ENCODE data around the gene TAOK1. TPM values are rescaled to one million over a fixed set of nuclear protein-coding genes. Genes with fewer than 3 reads are reported as not detected.

Gene TAOK1
- total and polyA plus RNA-seq, 9 of the 15 experiments (the other 6 are each of a cell fraction or from before 2014, with no cell fraction given) = 3.2 to 33.1 (median 16.5) TPM

- TF ChIP-seq CTCF (IDR thresholded peaks at IDR 0.05 in 2 of 3, conservative IDR thresholded peaks at IDR 0.05 in 1 of 3; ENCODE audit: insufficient read depth in 2 of 3, low read depth in 1 of 3, low read length in 3 of 3) (peak; percentile 66 to 83 (median 80)), ZFP1 (CRISPR knock-in tag; IDR thresholded peaks at IDR 0.05) (no peak), MAZ (CRISPR knock-in tag; conservative IDR thresholded peaks at IDR 0.05 in 1 of 2, IDR thresholded peaks at IDR 0.05 in 1 of 2) (peak in 1 of 2 experiments; percentile 28; a peak in 1 of 4 replicates), ZNF655 (CRISPR knock-in tag; IDR thresholded peaks at IDR 0.05) (no peak), HDAC1 (IDR thresholded peaks at IDR 0.05) (peak in 1 of 2 experiments; percentile 30; a peak in 1 of 4 replicates), ARNT (IDR thresholded peaks at IDR 0.05) (0 out of 4 replicates have a peak, but pooled peaks of 1 of the 2 experiments have one; percentile 36), SRSF7 (optimal IDR thresholded peaks at IDR 0.05; ENCODE audit: low read depth, low read length) (no peak), ZBTB12 (CRISPR knock-in tag; IDR thresholded peaks at IDR 0.05) (no peak), ATF7 (IDR thresholded peaks at IDR 0.05) (peak; percentile 54; the same call in 1 of the 2 replicates), RB1 (IDR thresholded peaks at IDR 0.05; ENCODE audit: low read depth) (0 out of 2 replicates have a peak, but pooled peaks have one; percentile 21), POLR2B (IDR thresholded peaks at IDR 0.05; ENCODE audit: low read depth, partially characterized antibody) (no peak), HMBOX1 (IDR thresholded peaks at IDR 0.05) (peak; percentile 33; the same call in 1 of the 2 replicates), JUND (IDR thresholded peaks at IDR 0.05; ENCODE audit: borderline replicate concordance, low read depth, low read length) (no peak; the same call in 1 of the 2 replicates), JUND (tag; IDR thresholded peaks at IDR 0.05; ENCODE audit: borderline replicate concordance, low read depth, low read length) (peak; percentile 9; the same call in 1 of the 3 replicates), ZNF197 (CRISPR knock-in tag; IDR thresholded peaks at IDR 0.05; ENCODE audit: low read depth) (no peak), RBM34 (IDR thresholded peaks at IDR 0.05; ENCODE audit: borderline replicate concordance, insufficient read depth, low read length) (no peak), DMBX1 (CRISPR knock-in tag; IDR thresholded peaks at IDR 0.05; ENCODE audit: borderline replicate concordance) (no peak), SMARCC2 (IDR thresholded peaks at IDR 0.05; ENCODE audit: low read depth) (no peak), PRMT5 (CRISPR knock-in tag; IDR thresholded peaks at IDR 0.05) (no peak), SMARCA5 (IDR thresholded peaks at IDR 0.05) (peak; percentile 68), PHF21A (IDR thresholded peaks at IDR 0.05; ENCODE audit: borderline replicate concordance, low read depth) (peak; percentile 64; the same call in 1 of the 2 replicates), SMC3 (conservative IDR thresholded peaks at IDR 0.05; ENCODE audit: insufficient read depth, low read depth, low read length) (peak; percentile 20; the same call in 1 of the 2 replicates)
These were observed 20.1 kb upstream of the TAOK1 start (continued) for GRCh38 chr17:29369831-29370735.

Data from K562 (cell line).